GM10248 (cell line): ENCODE measurements around the gene HEATR9.

Experiments used
- CTCF ChIA-PET: fragments of 300-600 bp; sonication (Branson Sonifier 250); formaldehyde crosslinking; extraction: SDS; loops from one replicate; lab custom pipeline; 2021; ENCODE audit warnings: antibody characterized with exemption; lab: Yijun Ruan, JAX
- POLR2A ChIA-PET: fragments of 350-650 bp; sonication (Branson Sonifier 250); formaldehyde crosslinking; extraction: SDS; loops from one replicate; lab custom pipeline; 2020; ENCODE audit warnings: antibody characterized with exemption; lab: Yijun Ruan, JAX
- DNase-seq: peaks from one replicate; pipeline ENCODE4 v3.0.0; 2012; ENCODE audit errors: extremely low spot score
- TF ChIP-seq, protein P1 (sequence below): IDR thresholded peaks from 2 replicates; pipeline ENCODE4 v1.5.1; 2012; ENCODE audit warnings: mild to moderate bottlenecking, low read depth; ENCODE audit errors: extremely low read depth, missing control alignments, control extremely low read depth

Gene HEATR9

DNA sequence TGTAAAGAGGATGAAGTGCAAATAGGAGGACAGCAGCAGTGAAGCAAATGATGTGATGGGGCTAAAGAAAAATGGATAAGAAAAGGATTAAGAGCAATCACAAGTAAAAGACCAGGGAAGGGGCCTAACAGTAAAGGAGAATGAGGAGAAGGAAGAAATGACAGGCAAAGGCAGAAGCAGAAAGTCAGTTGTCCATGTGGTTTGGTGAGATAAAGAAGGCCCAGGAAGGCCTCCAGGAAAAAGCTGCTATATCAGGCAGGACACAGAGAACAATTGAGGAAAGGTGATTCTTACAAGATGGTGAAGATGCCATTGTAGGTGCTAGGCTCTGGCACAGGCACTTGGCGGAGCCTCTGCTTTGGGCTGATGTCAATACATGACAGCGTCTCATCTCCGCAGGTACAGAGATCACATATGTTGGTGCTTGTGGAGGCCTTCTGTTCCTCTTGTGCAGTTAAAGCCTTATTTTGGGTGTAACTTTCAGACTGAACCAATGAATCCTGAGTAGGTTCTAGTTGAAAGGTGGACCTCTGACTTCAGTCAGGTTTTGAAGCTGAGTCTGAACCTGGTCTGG is 43.7 kb upstream of the HEATR9 start:
- TF ChIP-seq, protein P1, sequence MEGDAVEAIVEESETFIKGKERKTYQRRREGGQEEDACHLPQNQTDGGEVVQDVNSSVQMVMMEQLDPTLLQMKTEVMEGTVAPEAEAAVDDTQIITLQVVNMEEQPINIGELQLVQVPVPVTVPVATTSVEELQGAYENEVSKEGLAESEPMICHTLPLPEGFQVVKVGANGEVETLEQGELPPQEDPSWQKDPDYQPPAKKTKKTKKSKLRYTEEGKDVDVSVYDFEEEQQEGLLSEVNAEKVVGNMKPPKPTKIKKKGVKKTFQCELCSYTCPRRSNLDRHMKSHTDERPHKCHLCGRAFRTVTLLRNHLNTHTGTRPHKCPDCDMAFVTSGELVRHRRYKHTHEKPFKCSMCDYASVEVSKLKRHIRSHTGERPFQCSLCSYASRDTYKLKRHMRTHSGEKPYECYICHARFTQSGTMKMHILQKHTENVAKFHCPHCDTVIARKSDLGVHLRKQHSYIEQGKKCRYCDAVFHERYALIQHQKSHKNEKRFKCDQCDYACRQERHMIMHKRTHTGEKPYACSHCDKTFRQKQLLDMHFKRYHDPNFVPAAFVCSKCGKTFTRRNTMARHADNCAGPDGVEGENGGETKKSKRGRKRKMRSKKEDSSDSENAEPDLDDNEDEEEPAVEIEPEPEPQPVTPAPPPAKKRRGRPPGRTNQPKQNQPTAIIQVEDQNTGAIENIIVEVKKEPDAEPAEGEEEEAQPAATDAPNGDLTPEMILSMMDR: no peak
- DNase-seq: no peak
- POLR2A ChIA-PET: no interaction called here
- CTCF ChIA-PET: interaction anchor here (0.8 to 2.3 kb wide), 6 partner anchors 9 to 148 kb away, joined by 3 to 5 read pairs (median 3); no protein-coding TSS in a partner anchor

DNA sequence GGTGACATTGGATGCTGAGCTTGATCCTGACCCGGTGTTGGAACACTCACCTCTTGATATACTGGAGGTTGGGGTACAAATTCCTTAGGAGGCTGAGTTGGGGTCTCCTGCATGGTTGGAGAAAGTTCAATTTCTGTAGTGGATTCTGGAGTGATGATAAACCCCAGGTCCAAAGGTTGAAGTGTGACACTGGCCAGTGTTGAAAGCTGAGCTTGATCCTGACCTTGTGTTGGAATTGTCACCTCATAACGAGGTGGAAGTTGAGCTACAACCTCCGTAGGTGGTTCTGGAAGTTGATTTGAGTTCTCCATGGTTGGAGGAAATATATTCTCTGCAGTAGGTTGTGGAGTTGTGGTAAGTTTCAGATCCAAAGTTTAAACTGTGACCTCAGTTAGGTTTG is 40.7 kb upstream of the HEATR9 start:
- TF ChIP-seq, protein P1: no peak
- POLR2A ChIA-PET: no interaction called here
- CTCF ChIA-PET: interaction anchor here (1.2 to 1.4 kb wide), 2 partner anchors 22 to 146 kb away, joined by 3 to 4 read pairs; no protein-coding TSS in a partner anchor
- no peak for DNase-seq

DNA sequence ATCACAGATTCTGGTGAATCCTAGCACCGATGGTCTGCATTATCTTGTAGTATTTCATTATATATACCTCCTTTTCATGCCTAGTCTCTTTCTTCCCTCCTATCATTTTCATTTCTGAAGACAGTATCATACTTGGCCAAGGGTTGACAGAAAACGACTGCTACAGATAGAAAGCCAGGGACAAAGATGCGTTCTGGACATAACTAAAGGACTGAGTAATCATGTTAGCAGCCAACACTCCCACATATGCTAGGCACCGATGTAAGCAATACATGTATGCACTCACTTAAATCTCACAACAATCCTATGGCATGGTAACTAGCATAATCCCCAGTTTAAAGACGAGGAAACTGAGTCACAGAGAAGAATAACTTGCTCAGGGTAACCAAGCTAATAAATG is 39.0 kb upstream of the HEATR9 start:
- no peak for DNase-seq
- TF ChIP-seq, protein P1: no peak
- CTCF ChIA-PET: interaction anchor here (0.9 to 3.1 kb wide), 3 partner anchors 7 to 58 kb away, joined by 3 to 13 read pairs (median 3); no protein-coding TSS in a partner anchor
- POLR2A ChIA-PET: no interaction called here

DNA sequence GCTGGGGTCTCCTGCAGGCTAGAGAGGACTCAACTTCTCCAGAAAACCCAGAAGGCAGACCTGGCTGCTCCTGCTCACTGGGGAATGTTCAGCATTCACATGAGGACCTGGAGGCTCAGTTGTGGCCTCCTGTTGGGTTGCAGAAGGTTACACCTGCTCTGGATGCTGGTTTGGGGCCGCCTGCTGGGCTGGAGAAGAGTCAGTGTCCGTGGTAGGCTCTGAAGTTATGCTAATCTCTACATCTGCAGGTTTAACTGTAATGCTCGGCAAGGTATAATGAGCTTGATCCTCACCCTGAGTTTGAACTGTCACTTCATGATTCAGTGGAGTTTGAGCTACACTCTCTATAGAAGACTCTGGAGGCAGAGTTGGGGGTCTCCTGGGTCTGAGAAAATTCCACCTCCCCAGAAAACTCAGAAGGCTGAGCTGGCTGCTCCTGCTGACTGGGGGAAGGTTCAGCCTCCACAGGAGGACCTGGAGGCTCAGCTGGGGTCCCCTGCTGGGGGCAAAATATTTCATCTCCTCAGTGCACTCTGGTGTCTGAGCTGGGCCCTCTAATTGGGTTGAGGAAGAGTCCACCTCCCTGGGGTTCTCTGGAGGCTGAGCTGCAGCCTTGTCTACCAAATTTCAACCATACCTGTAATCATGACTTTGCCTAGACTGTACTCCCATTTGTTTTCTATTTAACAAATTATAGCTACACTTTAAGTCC is 38.4 kb upstream of the HEATR9 start:
- TF ChIP-seq, protein P1: no peak
- no peak for DNase-seq
- ChIA-PET POLR2A (no interaction called here), CTCF (interaction anchor here (0.9 to 3.1 kb wide), 4 partner anchors 8 to 57 kb away, joined by 3 to 13 read pairs (median 3); no protein-coding TSS in a partner anchor)

DNA sequence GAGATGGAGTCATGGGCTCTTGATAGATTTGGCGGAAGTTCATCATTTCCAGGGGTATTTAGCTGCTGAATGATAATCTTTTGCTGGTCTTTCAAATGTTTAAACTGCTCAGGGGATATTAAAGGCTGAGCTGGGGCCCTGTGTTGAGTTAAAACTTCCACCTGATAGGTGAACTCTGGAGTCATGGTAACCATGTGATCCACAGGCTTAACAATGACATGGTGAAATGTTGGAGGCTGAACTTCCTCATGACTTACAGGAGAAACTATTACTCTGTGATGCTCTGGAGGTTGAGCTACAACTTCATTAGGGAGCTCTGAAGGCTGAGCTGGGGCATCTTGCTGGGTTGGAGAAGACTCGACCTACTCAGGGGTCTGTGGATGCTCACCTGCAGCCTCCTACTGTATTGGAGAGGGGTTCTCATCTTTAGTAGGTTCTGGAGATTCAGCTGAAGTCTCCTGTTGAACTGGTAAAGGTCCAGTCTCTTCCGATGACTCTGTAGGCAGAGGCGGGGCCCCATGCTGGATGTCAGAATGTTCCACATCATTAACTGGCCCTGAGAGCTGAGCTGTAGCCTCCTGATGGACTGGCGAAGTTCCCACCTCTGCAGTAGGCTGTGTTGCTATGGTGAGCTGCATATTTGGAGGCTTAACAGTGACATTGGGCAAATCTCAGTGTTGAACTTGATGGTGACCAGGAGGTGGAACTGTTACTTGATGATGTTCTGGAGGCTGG is 37.7 kb upstream of the HEATR9 start:
- DNase-seq: no peak
- TF ChIP-seq, protein P1: no peak
- POLR2A ChIA-PET: no interaction called here
- CTCF ChIA-PET: interaction anchor here (1.1 to 3.1 kb wide), 4 partner anchors 9 to 69 kb away, joined by 3 to 13 read pairs (median 3); no protein-coding TSS in a partner anchor

DNA sequence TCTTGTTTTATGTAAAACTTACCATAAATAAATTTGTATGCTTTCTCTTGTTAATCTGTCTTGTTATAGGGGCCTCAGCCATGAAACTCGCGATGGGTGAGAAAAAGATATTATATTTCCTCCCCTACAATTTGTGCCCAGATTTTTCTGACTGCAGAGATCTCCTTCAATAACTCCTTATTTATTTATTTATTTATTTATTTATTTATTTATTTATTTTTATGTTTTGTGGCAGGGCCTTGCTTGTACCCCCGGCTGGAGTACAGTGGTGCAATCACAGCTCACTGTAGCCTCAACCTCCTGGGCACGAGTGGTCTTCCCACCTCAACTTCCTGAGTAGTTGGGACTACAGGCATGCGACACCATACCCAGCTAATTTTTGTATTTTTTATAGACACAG is 34.8 kb upstream of the HEATR9 start:
- POLR2A ChIA-PET: no interaction called here
- DNase-seq: no peak
- CTCF ChIA-PET: interaction anchor here (0.9 to 2.1 kb wide), 2 partner anchors 16 to 55 kb away, joined by 3 to 4 read pairs; no protein-coding TSS in a partner anchor
- TF ChIP-seq, protein P1: no peak
